ENCODE results near the gene EID1.

- TF ChIP-seq, protein P1, sequence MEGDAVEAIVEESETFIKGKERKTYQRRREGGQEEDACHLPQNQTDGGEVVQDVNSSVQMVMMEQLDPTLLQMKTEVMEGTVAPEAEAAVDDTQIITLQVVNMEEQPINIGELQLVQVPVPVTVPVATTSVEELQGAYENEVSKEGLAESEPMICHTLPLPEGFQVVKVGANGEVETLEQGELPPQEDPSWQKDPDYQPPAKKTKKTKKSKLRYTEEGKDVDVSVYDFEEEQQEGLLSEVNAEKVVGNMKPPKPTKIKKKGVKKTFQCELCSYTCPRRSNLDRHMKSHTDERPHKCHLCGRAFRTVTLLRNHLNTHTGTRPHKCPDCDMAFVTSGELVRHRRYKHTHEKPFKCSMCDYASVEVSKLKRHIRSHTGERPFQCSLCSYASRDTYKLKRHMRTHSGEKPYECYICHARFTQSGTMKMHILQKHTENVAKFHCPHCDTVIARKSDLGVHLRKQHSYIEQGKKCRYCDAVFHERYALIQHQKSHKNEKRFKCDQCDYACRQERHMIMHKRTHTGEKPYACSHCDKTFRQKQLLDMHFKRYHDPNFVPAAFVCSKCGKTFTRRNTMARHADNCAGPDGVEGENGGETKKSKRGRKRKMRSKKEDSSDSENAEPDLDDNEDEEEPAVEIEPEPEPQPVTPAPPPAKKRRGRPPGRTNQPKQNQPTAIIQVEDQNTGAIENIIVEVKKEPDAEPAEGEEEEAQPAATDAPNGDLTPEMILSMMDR (IDR thresholded peaks at IDR 0.05; ENCODE audit: extremely low read depth in 1 of 2, insufficient read depth in 1 of 2, low read depth in 1 of 2, low read length in 2 of 2): no peak
- TF ChIP-seq POLR2AphosphoS5 (IDR thresholded peaks at IDR 0.05; ENCODE audit: insufficient read depth, low read depth, low read length) (no peak), POLR2A (IDR thresholded peaks at IDR 0.05; ENCODE audit: low read depth, low read length) (no peak), MAX (IDR thresholded peaks at IDR 0.05; ENCODE audit: insufficient read depth, insufficient read length) (no peak), MYC (IDR thresholded peaks at IDR 0.05; ENCODE audit: low read depth, low read length) (no peak)
These were observed 12.5 kb downstream of the EID1 start for GRCh38 chr15:48890375-48890972.
